SK-N-SH treated with all-trans-retinoic acid at 6 μM for 48 hours (cell line): ENCODE data around the gene TNFRSF17.

Experiments used
- CREB5 ChIP-seq: fragments of 250-450 bp; sonication (Bioruptor Pico); IDR thresholded peaks from 2 replicates; pipeline ENCODE4 v1.5.1; 2020; ENCODE audit warnings: low read depth, mild to moderate bottlenecking, moderate library complexity
- ZFP30 ChIP-seq: fragments of 450-650 bp; formaldehyde crosslinking; IDR thresholded peaks from 2 replicates; pipeline ENCODE4 v1.5.0; 2022; ENCODE audit warnings: mild to moderate bottlenecking, moderate library complexity
- ZNF70 ChIP-seq: fragments of 450-650 bp; formaldehyde crosslinking; IDR thresholded peaks from 2 replicates; pipeline ENCODE4 v1.5.0; 2020; ENCODE audit warnings: mild to moderate bottlenecking, moderate library complexity
- TF ChIP-seq, protein P1 (sequence below): fragments of 250-450 bp; sonication (Bioruptor Pico); IDR thresholded peaks from 2 replicates; pipeline ENCODE4 v1.8.0; 2020; ENCODE audit warnings: mild to moderate bottlenecking, moderate library complexity, borderline replicate concordance

DNA sequence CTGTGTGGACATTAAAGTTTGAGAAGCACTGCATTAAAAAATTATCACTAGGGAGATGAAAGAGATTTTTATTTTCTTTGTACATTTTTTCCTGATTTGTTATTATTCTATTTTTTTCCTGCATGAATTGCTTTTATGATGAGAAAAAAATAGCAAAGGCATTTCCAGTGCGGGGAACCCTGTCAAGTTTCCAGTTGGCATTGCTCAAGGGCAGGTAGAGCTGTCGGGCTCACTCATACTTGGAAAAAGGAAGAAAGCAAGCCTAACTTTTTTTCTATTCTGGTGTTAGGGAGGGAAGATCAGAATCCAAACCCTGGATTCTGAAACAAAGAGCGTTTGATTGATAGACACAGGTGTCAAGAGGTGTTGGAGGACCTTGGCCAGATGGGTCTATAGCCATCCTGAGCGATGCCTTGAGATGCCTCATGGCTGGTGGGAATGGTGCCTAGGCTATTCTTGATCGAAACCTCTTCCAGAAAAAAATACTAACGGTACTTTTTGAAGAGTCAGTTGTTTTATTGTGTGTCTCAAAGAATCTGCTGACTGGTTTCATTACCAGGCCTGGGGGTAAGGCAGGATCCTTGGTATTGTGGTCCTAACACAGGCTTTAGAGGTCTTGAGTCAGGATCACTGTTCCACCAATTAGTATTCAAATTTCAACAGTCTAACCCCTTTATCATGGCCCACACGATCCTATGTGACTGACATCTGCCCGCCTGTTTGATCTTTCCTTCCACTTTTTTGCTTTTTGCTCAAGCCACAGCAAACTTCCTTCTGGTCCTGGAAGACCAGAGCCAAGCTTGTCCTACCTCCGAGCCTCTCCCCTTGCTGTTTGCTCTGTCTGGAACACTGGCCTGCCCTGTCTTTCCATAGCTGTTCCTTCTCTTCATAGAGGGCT is 31.7 kb downstream of the TNFRSF17 start:
- TF ChIP-seq ZFP30 (CRISPR knock-in tag) (no peak), CREB5 (CRISPR knock-in tag) (no peak), ZNF70 (CRISPR knock-in tag) (no peak)
- TF ChIP-seq, protein P1, sequence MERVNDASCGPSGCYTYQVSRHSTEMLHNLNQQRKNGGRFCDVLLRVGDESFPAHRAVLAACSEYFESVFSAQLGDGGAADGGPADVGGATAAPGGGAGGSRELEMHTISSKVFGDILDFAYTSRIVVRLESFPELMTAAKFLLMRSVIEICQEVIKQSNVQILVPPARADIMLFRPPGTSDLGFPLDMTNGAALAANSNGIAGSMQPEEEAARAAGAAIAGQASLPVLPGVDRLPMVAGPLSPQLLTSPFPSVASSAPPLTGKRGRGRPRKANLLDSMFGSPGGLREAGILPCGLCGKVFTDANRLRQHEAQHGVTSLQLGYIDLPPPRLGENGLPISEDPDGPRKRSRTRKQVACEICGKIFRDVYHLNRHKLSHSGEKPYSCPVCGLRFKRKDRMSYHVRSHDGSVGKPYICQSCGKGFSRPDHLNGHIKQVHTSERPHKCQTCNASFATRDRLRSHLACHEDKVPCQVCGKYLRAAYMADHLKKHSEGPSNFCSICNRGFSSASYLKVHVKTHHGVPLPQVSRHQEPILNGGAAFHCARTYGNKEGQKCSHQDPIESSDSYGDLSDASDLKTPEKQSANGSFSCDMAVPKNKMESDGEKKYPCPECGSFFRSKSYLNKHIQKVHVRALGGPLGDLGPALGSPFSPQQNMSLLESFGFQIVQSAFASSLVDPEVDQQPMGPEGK (CRISPR knock-in tag), result no peak
